A549 (cell line): ENCODE data around the gene SSR1.

Experiments used
- BCL3 ChIP-seq: fragments of >200 bp; sonication (Bioruptor Twin); formaldehyde crosslinking; IDR thresholded peaks from 3 replicates; pipeline ENCODE4 v1.6.1; 2016
- CBX8 ChIP-seq: fragments of 200-600 bp; sonication (generic); IDR thresholded peaks from 2 replicates; pipeline ENCODE4 v1.6.1; 2016
- CTCF ChIP-seq: fragments of >200 bp; sonication (Bioruptor Twin); formaldehyde crosslinking; IDR thresholded peaks from 3 replicates; pipeline ENCODE4 v1.5.1; 2016
- HEYL ChIP-seq: fragments of 250-450 bp; sonication (Bioruptor Pico); IDR thresholded peaks from 2 replicates; pipeline ENCODE4 v1.8.0; 2021; ENCODE audit warnings: mild to moderate bottlenecking, moderate library complexity
- JUN ChIP-seq, 2 experiments: fragments of >200 bp; sonication (Bioruptor Twin); formaldehyde crosslinking; IDR thresholded peaks; 2 replicates in 1 of 2; 3 replicates in 1 of 2; pipeline ENCODE4 v1.6.1; 2016 to 2017
- MAFK ChIP-seq: fragments of 450-650 bp; IDR thresholded peaks from 2 replicates; pipeline ENCODE4 v1.6.1; 2014; ENCODE audit not compliant: partially characterized antibody
- MAX ChIP-seq: IDR thresholded peaks from 2 replicates; pipeline ENCODE4 v1.6.1; 2012
- PHF8 ChIP-seq: fragments of 200-600 bp; sonication (generic); IDR thresholded peaks from 2 replicates; pipeline ENCODE4 v1.6.1; 2016; ENCODE audit warnings: low read depth, mild to moderate bottlenecking, antibody characterized with exemption, moderate library complexity, borderline replicate concordance
- POLR2A ChIP-seq: IDR thresholded peaks from 2 replicates; pipeline ENCODE4 v1.6.1; 2012; ENCODE audit warnings: mild to moderate bottlenecking, low read length
- RAD21 ChIP-seq, 2 experiments: fragments of >200 bp in 1 of 2; sonication (Bioruptor Twin) in 1 of 2; formaldehyde crosslinking in 1 of 2; IDR thresholded peaks in 1 of 2; conservative IDR thresholded peaks in 1 of 2; 2 replicates in 1 of 2; 3 replicates in 1 of 2; pipeline ENCODE4 v1.6.1; 2012 to 2018; ENCODE audit warnings: inconsistent platforms in 1 of 2
- RARB ChIP-seq: fragments of 250-450 bp; sonication (Bioruptor Pico); IDR thresholded peaks from 2 replicates; pipeline ENCODE4 v1.8.0; 2021; ENCODE audit warnings: mild to moderate bottlenecking, moderate library complexity

- TF ChIP-seq POLR2A (no peak), JUN (IDR thresholded peaks at IDR 0.05) (no peak), MAX (no peak), CTCF (peak; percentile 70), MAFK (no peak), BCL3 (no peak), CBX8 (no peak), RAD21 (conservative IDR thresholded peaks at IDR 0.05 in 1 of 2, IDR thresholded peaks at IDR 0.05 in 1 of 2) (peak; percentile 73 to 77), HEYL (CRISPR knock-in tag) (no peak), RARB (no peak), PHF8 (no peak)
Observed at GRCh38 chr6:7243179-7243981, 69.6 kb downstream of the SSR1 start.
